Ovary (tissue), 9 donors: ENCODE results near the gene MAZ. TPM values are rescaled to one million over a fixed set of nuclear protein-coding genes. Genes with fewer than 3 reads are reported as not detected.

Experiments
- DNase-seq, 5 donors: peaks; one replicate each; pipeline ENCODE4 v3.0.0-alpha.2; 2019 to 2020
- H3K27ac ChIP-seq, 2 donors: fragments of 200-600 bp; one replicate each; pipeline versions ENCODE4 v1.5.1 to v1.8.0; 2019 to 2022
- H3K27me3 ChIP-seq: fragments of 200-600 bp; one replicate; pipeline ENCODE4 v1.8.0; 2022
- H3K36me3 ChIP-seq: fragments of 200-600 bp; sonication (generic); one replicate; pipeline ENCODE4 v1.5.1; 2019
- H3K4me1 ChIP-seq: one replicate; pipeline ENCODE4 v1.8.1; 2013; ENCODE audit warnings: mild to moderate bottlenecking, moderate library complexity; ENCODE audit not compliant: insufficient read depth
- H3K4me3 ChIP-seq: fragments of 200-600 bp; sonication (generic); one replicate; pipeline ENCODE4 v1.5.1; 2017
- H3K9me3 ChIP-seq, 2 donors: fragments of 200-600 bp in 1 of 2; sonication (generic) in 1 of 2; one replicate each; pipeline versions ENCODE4 v1.5.1 to v1.8.1; 2013 to 2019; ENCODE audit warnings: mild to moderate bottlenecking in 1 of 2, moderate library complexity in 1 of 2
- EP300 ChIP-seq: sonication (generic); formaldehyde crosslinking; IDR thresholded peaks from one replicate; pipeline ENCODE4 v1.6.1; 2017; ENCODE audit warnings: antibody characterized with exemption
- POLR2A ChIP-seq: fragments of 450-650 bp; IDR thresholded peaks from one replicate; pipeline ENCODE4 v1.6.1; 2017; ENCODE audit warnings: antibody characterized with exemption, mild to moderate bottlenecking, moderate library complexity
- WGBS, 3 donors: extraction: QIAGEN DNeasy Blood & Tissue Kit in 1 of 3; methylation state at CpG; one replicate each; pipeline versions ENCODE4 v1.1.5 to v1.1.7; 2013 to 2017; 5-methylcytosine and 5-hydroxymethylcytosine counted together
- intact Hi-C, 4 donors: fragments of 100-400 bp; cut with DNase I; formaldehyde crosslinking; loops; one replicate each; pipeline versions ENCODE4 v1.11.0 to v1.15.1; 2022 to 2023
- polyA plus RNA-seq, 2 donors: library from polyadenylated mRNA; stranded (reverse); fragments of 200-250 nt in 1 of 2; fragments of 350-450 nt in 1 of 2; fragmentation: Illumina TruSeq in 1 of 2; extraction: RNeasy Lipid Tissue Mini Kit (QIAGEN cat#74804) in 1 of 2; gene quantifications; one replicate each; pipeline ENCODE4 v1.2.3, GENCODE V29; 2013 to 2014
- total RNA-seq, 7 donors: library from RNA; depleted of rRNA in 2 of 7; stranded (reverse); fragments of >200 nt in 2 of 7; fragmentation: NEBNext Ultra II Directional in 3 of 7; extraction: Animal tissue kit (Norgen Biotek cat#: 25700) in 3 of 7; gene quantifications; one replicate each; pipeline versions ENCODE4 v1.1.0 to v1.2.4, GENCODE V29; 2016 to 2023
- TF ChIP-seq, protein P1 (sequence below), 3 donors: fragments of 450-650 bp in 2 of 3; fragments of 200-600 bp in 1 of 3; IDR thresholded peaks; one replicate each; pipeline versions ENCODE4 v1.5.1 to v1.8.0; 2016 to 2022; ENCODE audit warnings: antibody characterized with exemption in 3 of 3, mild to moderate bottlenecking in 1 of 3
- donor health status: DM: no; HTN: no; CAD: no; lungs with moderate emphysema.
- donor health status: DM: no; HTN: no; CAD: no.
- donor health status: Bipolar disorder and iron deficiency.
- donor health status: DM: yes; HTN: yes; CAD: no.
- donor health status: DM: no; HTN: no; CAD: no.
- donor health status: DM: yes; HTN: yes; CAD: no.

The MAZ gene
- total and polyA plus RNA-seq, 9 donors: 50.6 to 256 (median 167) TPM

DNA sequence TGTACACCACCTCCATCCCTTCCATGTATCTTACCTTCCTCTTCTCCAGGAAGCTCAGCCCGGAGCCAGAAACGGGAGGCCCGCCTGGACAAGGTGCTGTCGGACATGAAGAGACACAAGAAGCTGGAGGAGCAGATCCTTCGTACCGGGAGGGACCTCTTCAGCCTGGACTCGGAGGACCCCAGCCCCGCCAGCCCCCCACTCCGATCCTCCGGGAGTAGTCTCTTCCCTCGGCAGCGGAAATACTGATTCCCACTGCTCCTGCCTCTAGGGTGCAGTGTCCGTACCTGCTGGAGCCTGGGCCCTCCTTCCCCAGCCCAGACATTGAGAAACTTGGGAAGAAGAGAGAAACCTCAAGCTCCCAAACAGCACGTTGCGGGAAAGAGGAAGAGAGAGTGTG is 13.2 kb downstream of the MAZ start:
- no peak for DNase-seq
- WGBS, 3 donors: 58 to 60% (median 60%) methylated on average over 15 of the region's 15 CpGs
- Histone ChIP-seq H3K27ac (no peak overlapping the region), H3K9me3 (no peaks in the 10 kb centered on the region), H3K4me1 (peaks cover 20% of the 10 kb centered on the region), H3K27me3 (no peaks in the 10 kb centered on the region), H3K4me3 (no peak overlapping the region), H3K36me3 (no peaks in the 10 kb centered on the region)
- TF ChIP-seq, protein P1, sequence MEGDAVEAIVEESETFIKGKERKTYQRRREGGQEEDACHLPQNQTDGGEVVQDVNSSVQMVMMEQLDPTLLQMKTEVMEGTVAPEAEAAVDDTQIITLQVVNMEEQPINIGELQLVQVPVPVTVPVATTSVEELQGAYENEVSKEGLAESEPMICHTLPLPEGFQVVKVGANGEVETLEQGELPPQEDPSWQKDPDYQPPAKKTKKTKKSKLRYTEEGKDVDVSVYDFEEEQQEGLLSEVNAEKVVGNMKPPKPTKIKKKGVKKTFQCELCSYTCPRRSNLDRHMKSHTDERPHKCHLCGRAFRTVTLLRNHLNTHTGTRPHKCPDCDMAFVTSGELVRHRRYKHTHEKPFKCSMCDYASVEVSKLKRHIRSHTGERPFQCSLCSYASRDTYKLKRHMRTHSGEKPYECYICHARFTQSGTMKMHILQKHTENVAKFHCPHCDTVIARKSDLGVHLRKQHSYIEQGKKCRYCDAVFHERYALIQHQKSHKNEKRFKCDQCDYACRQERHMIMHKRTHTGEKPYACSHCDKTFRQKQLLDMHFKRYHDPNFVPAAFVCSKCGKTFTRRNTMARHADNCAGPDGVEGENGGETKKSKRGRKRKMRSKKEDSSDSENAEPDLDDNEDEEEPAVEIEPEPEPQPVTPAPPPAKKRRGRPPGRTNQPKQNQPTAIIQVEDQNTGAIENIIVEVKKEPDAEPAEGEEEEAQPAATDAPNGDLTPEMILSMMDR (IDR thresholded peaks at IDR 0.05): no peak
- TF ChIP-seq POLR2A (no peak), EP300 (no peak)
- intact Hi-C loops: no loop called here

GRCh38 chr16:29820271-29820701 is 14.0 kb downstream of the MAZ start, which contains the start of gene MVP:
Gene MVP (plus strand): TSS chr16:29820462. CDS start chr16:29830550, 10,088 bp downstream.
- Histone ChIP-seq H3K27me3 (no peaks in the 10 kb centered on the region), H3K4me3 (peak within 1 kb of the TSS; percentile 71), H3K9me3 (no peaks in the 10 kb centered on the region), H3K36me3 (no peaks in the 10 kb centered on the region), H3K27ac (peak within 1 kb of the TSS; percentile 79 to 94), H3K4me1 (peaks cover 20% of the 10 kb centered on the region)
- TF ChIP-seq, protein P1 (IDR thresholded peaks at IDR 0.05): no peak
- TF ChIP-seq EP300: peak; percentile 55
- TF ChIP-seq POLR2A: peak; percentile 60
- WGBS, 3 donors: 0 to 4% (median 0%) methylated on average over 4 of the region's 4 CpGs
- DNase-seq: peak; percentile 68 to 75 (median 70)
- intact Hi-C loops: no loop called here

DNA sequence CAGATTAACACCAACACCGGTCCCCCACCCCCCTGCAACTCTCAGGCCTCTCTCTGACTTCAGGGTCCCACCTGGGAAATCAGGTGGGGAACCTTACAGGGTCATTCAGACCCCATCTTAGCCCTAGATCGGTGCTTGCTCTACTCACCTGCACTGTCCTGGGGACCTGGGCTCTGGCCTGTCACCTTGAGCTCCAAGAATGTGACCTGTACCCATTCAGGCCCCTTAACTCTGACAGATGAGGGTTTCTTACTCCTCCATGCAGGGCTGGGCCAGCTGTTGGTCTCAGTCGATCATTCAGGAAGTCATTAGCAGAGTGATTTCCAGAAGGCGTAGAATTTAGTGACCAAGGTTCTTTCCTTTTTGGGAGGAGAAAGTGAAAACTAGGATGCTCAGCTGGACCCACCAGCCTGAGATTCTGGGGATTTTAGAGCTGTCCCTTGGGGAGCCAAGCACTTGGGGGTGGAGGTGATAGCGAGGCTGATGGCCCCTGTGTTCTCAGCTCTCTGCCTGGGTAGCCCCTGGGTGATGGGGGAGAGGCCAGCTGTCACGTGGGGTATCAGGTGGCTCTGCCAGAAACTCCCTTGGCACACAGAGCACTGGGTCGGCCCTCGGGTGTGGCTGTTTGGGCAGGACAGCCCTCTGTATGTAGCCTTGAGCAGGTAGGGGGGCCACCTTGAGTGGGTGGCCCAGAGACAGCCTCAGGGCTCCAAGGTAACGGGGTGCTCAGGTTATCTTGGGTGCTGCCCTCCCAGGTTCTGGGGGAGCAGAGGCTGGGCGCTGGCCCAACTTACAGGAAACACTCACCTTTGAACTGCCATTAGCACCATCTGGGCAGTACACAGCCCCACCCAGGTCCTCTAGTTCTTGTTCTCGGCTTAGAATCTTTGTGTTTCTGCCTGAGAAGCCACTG is 14.7 kb downstream of the MAZ start:
- Histone ChIP-seq H3K4me3 (peak overlapping the region; percentile 71), H3K9me3 (no peaks in the 10 kb centered on the region), H3K36me3 (no peaks in the 10 kb centered on the region), H3K4me1 (peaks cover 27% of the 10 kb centered on the region), H3K27ac (peak overlapping the region; percentile 79 to 94), H3K27me3 (no peaks in the 10 kb centered on the region)
- intact Hi-C loops: no loop called here
- TF ChIP-seq, protein P1 (IDR thresholded peaks at IDR 0.05): no peak
- TF ChIP-seq POLR2A: no peak
- TF ChIP-seq EP300: no peak
- peak; percentile 72 to 78 (median 74) for DNase-seq
- 12 to 17% (median 15%) methylated on average over 8 to 11 of the region's 11 CpGs for WGBS, 3 donors

DNA sequence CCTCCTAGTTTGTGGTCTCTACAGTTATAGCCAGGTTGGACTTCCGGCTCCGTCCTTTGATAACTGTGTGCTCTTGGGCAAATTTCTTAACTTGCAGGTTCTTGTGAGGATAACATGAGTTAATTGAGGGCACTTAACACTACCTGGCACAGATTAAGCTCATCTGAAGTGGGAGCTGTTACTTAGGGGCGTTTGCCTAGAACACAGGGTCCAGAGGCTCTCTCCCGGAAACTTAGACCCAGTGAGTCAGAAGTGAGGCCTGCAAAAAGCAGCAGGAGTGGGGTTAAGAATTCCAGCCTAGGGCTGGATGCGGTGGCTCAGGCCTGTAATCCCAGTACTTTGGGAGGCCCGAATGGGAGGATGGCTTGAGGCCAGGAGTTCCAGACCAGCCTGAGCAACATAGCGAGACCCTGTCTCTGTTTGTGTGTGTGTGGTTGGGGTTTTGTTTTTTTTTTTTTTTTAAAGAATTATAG is 15.3 kb downstream of the MAZ start:
- intact Hi-C loops: no loop called here
- DNase-seq: peak; percentile 58 to 69 (median 65)

More for the DNA sequence above, 15.3 kb downstream of the MAZ start:
- Histone ChIP-seq H3K4me1 (peaks cover 30% of the 10 kb centered on the region), H3K36me3 (no peaks in the 10 kb centered on the region), H3K27me3 (no peaks in the 10 kb centered on the region), H3K27ac (peak overlapping the region; percentile 79 to 94), H3K9me3 (no peaks in the 10 kb centered on the region), H3K4me3 (peak overlapping the region; percentile 71)
- TF ChIP-seq EP300 (no peak), POLR2A (no peak)
- TF ChIP-seq, protein P1 (IDR thresholded peaks at IDR 0.05): no peak
- WGBS, 3 donors: 11 to 16% (median 16%) methylated on average over 7 of the region's 7 CpGs
